Measurements from ENCODE around the gene CATSPERD.

Gene CATSPERD

GRCh38 chr19:5787409-5788182 lies 67.2 kb downstream of the CATSPERD start:
- Mint-ChIP-seq H3K27me3 (no peaks in the 10 kb centered on the region), H3K27ac (no peak overlapping the region), H3K9me3 (no peaks in the 10 kb centered on the region), H3K36me3 (ENCODE audit: low read depth) (peaks cover 87% of the 10 kb centered on the region), H3K4me1 (ENCODE audit: low read depth) (peaks cover 18% of the 10 kb centered on the region), H3K4me3 (no peak overlapping the region)
- intact Hi-C loops (cut with micrococcal nuclease), result no loop called here

GRCh38 chr19:5788422-5788821 lies 68.0 kb downstream of the CATSPERD start:
- Mint-ChIP-seq H3K27me3 (no peaks in the 10 kb centered on the region), H3K36me3 (ENCODE audit: low read depth) (peaks cover 79% of the 10 kb centered on the region), H3K4me1 (ENCODE audit: low read depth) (peaks cover 18% of the 10 kb centered on the region), H3K27ac (peak overlapping the region; percentile 50), H3K4me3 (no peak overlapping the region), H3K9me3 (no peaks in the 10 kb centered on the region)
- intact Hi-C loops (cut with micrococcal nuclease), result no loop called here

GRCh38 chr19:5789351-5789761 lies 68.9 kb downstream of the CATSPERD start:
- H3K36me3 Mint-ChIP-seq (ENCODE audit: low read depth), result peaks cover 69% of the 10 kb centered on the region
- no peaks in the 10 kb centered on the region for H3K27me3 Mint-ChIP-seq
- H3K27ac Mint-ChIP-seq, result no peak overlapping the region
- H3K9me3 Mint-ChIP-seq, result no peaks in the 10 kb centered on the region
- intact Hi-C loops (cut with micrococcal nuclease), result no loop called here
- H3K4me3 Mint-ChIP-seq, result peak overlapping the region; percentile 17
- peaks cover 22% of the 10 kb centered on the region for H3K4me1 Mint-ChIP-seq (ENCODE audit: low read depth)

- no peaks in the 10 kb centered on the region for H3K9me3 Mint-ChIP-seq
Measured at GRCh38 chr19:5789886-5790558, 69.6 kb downstream of the CATSPERD start.

GRCh38 chr19:5790559-5791520 lies 70.4 kb downstream of the CATSPERD start, which contains the start of gene DUS3L:
TSS of gene DUS3L (minus strand) at chr19:5791163. CDS start at chr19:5791141, 22 bp downstream.
- Mint-ChIP-seq H3K36me3 (ENCODE audit: low read depth) (peaks cover 55% of the 10 kb centered on the region), H3K27me3 (no peaks in the 10 kb centered on the region)

More at GRCh38 chr19:5789886-5790558, 69.6 kb downstream of the CATSPERD start:
- intact Hi-C loops (cut with micrococcal nuclease), result loop anchor here (5.0 kb wide), 1 partner anchor 103 kb away; no protein-coding TSS in a partner anchor
- peak overlapping the region; percentile 99 for H3K27ac Mint-ChIP-seq
- peaks cover 23% of the 10 kb centered on the region for H3K4me1 Mint-ChIP-seq (ENCODE audit: low read depth)
- peak overlapping the region; percentile 91 for H3K4me3 Mint-ChIP-seq
- peaks cover 63% of the 10 kb centered on the region for H3K36me3 Mint-ChIP-seq (ENCODE audit: low read depth)
- no peaks in the 10 kb centered on the region for H3K27me3 Mint-ChIP-seq

GRCh38 chr19:5792224-5792623 lies 71.8 kb downstream of the CATSPERD start:
- Mint-ChIP-seq H3K4me1 (ENCODE audit: low read depth) (peaks cover 23% of the 10 kb centered on the region), H3K27ac (no peak overlapping the region), H3K27me3 (peaks cover 2% of the 10 kb centered on the region), H3K36me3 (ENCODE audit: low read depth) (peaks cover 41% of the 10 kb centered on the region), H3K9me3 (no peaks in the 10 kb centered on the region), H3K4me3 (no peak overlapping the region)
- intact Hi-C loops (cut with micrococcal nuclease), result loop anchor here (5.0 kb wide), 1 partner anchor 105 kb away; no protein-coding TSS in a partner anchor

More at GRCh38 chr19:5790559-5791520, 70.4 kb downstream of the CATSPERD start, which contains the start of gene DUS3L:
- H3K9me3 Mint-ChIP-seq, result no peaks in the 10 kb centered on the region
- H3K27ac Mint-ChIP-seq, result peak within 1 kb of the TSS; percentile 99
- intact Hi-C loops (cut with micrococcal nuclease), result loop anchor here (5.0 kb wide), 1 partner anchor 104 kb away; no protein-coding TSS in a partner anchor
- peak within 1 kb of the TSS; percentile 91 for H3K4me3 Mint-ChIP-seq
- peaks cover 23% of the 10 kb centered on the region for H3K4me1 Mint-ChIP-seq (ENCODE audit: low read depth)

- H3K9me3 Mint-ChIP-seq, result no peaks in the 10 kb centered on the region
- no peak overlapping the region for H3K4me3 Mint-ChIP-seq
- peaks cover 21% of the 10 kb centered on the region for H3K4me1 Mint-ChIP-seq (ENCODE audit: low read depth)
- peaks cover 31% of the 10 kb centered on the region for H3K36me3 Mint-ChIP-seq (ENCODE audit: low read depth)
- no peak overlapping the region for H3K27ac Mint-ChIP-seq
- peaks cover 9% of the 10 kb centered on the region for H3K27me3 Mint-ChIP-seq
- intact Hi-C loops (cut with micrococcal nuclease), result loop anchor here (5.0 kb wide), 1 partner anchor 106 kb away; no protein-coding TSS in a partner anchor
Measured at GRCh38 chr19:5793188-5793587, 72.8 kb downstream of the CATSPERD start.

GRCh38 chr19:5795382-5795919 lies 75.0 kb downstream of the CATSPERD start:
- Mint-ChIP-seq H3K4me3 (no peak overlapping the region), H3K9me3 (no peaks in the 10 kb centered on the region), H3K36me3 (ENCODE audit: low read depth) (peaks cover 8% of the 10 kb centered on the region), H3K27me3 (peaks cover 30% of the 10 kb centered on the region), H3K27ac (no peak overlapping the region), H3K4me1 (ENCODE audit: low read depth) (peaks cover 10% of the 10 kb centered on the region)
- intact Hi-C loops (cut with micrococcal nuclease), result no loop called here

GRCh38 chr19:5798244-5798643 lies 77.8 kb downstream of the CATSPERD start:
- intact Hi-C loops (cut with micrococcal nuclease), result no loop called here
- no peak overlapping the region for H3K27ac Mint-ChIP-seq
- H3K9me3 Mint-ChIP-seq, result no peaks in the 10 kb centered on the region
- no peaks in the 10 kb centered on the region for H3K36me3 Mint-ChIP-seq (ENCODE audit: low read depth)
- H3K4me3 Mint-ChIP-seq, result no peak overlapping the region
- H3K4me1 Mint-ChIP-seq (ENCODE audit: low read depth), result peaks cover 15% of the 10 kb centered on the region
- peaks cover 56% of the 10 kb centered on the region for H3K27me3 Mint-ChIP-seq

GRCh38 chr19:5799247-5800241 lies 79.1 kb downstream of the CATSPERD start:
- Mint-ChIP-seq H3K4me3 (no peak overlapping the region), H3K27ac (no peak overlapping the region), H3K9me3 (no peaks in the 10 kb centered on the region), H3K27me3 (peaks cover 69% of the 10 kb centered on the region), H3K36me3 (ENCODE audit: low read depth) (no peaks in the 10 kb centered on the region), H3K4me1 (ENCODE audit: low read depth) (peaks cover 23% of the 10 kb centered on the region)
- intact Hi-C loops (cut with micrococcal nuclease), result no loop called here

- H3K27me3 Mint-ChIP-seq, result peaks cover 74% of the 10 kb centered on the region
- no peak overlapping the region for H3K4me3 Mint-ChIP-seq
- no peak overlapping the region for H3K27ac Mint-ChIP-seq
- H3K36me3 Mint-ChIP-seq (ENCODE audit: low read depth), result no peaks in the 10 kb centered on the region
- intact Hi-C loops (cut with micrococcal nuclease), result no loop called here
- H3K4me1 Mint-ChIP-seq (ENCODE audit: low read depth), result peaks cover 24% of the 10 kb centered on the region
- no peaks in the 10 kb centered on the region for H3K9me3 Mint-ChIP-seq
Measured at GRCh38 chr19:5800361-5801270, 80.2 kb downstream of the CATSPERD start.

All from dendritic cell treated with granulocyte-macrophage colony-stimulating factor and Interleukin-4, amounts not matched to agents 40 ng/mL and 50 ng/mL, for 4 days (primary cell).